HG02610 (cell line): Measurements from ENCODE around the gene ZNF468.
"Not testable (repeated sequence)": the region's sequence is repeated elsewhere in the genome, so short reads cannot be mapped to it uniquely, and the experiment has no call there.

ENCODE experiments used
- ATAC-seq: cut with Tn5 transposase; IDR thresholded peaks from one replicate; pipeline ENCODE4 v1.9.1; 2021; ENCODE audit warnings: mild to moderate bottlenecking, moderate library complexity; ENCODE audit not compliant: unreplicated experiment

The ZNF468 gene

GRCh38 chr19:52857378-52858191 is at the start of gene ZNF468:
TSS of gene ZNF468 (minus strand) at chr19:52857619. CDS start at chr19:52854272, 3,347 bp downstream.
- peak; percentile 97 for ATAC-seq

GRCh38 chr19:52904052-52904780 is 46.8 kb upstream of the ZNF468 start:
- ATAC-seq = not testable (repeated sequence)

GRCh38 chr19:52901842-52902241 is 44.4 kb upstream of the ZNF468 start:
- ATAC-seq = no peak

GRCh38 chr19:52898596-52898995 is 41.2 kb upstream of the ZNF468 start:
- ATAC-seq = not testable (repeated sequence)

- ATAC-seq = no peak
Measured at GRCh38 chr19:52898101-52898500, 40.7 kb upstream of the ZNF468 start.

GRCh38 chr19:52897138-52897935 is 39.9 kb upstream of the ZNF468 start, which contains the start of gene ZNF320:
TSS of gene ZNF320 (minus strand) at chr19:52897635. CDS start at chr19:52890255, 7,380 bp downstream.
- ATAC-seq = peak; percentile 96

GRCh38 chr19:52896431-52897137 is 39.2 kb upstream of the ZNF468 start:
- no peak for ATAC-seq

GRCh38 chr19:52891336-52891735 is 33.9 kb upstream of the ZNF468 start:
- ATAC-seq = no peak

- no peak for ATAC-seq
Measured at GRCh38 chr19:52889931-52890330, 32.5 kb upstream of the ZNF468 start.

- no peak for ATAC-seq
Measured at GRCh38 chr19:52889076-52889475, 31.7 kb upstream of the ZNF468 start.

- ATAC-seq = no peak
Measured at GRCh38 chr19:52880895-52881389, 23.5 kb upstream of the ZNF468 start.

GRCh38 chr19:52872996-52873395 is 15.6 kb upstream of the ZNF468 start:
- not testable (repeated sequence) for ATAC-seq

- no peak for ATAC-seq
Measured at GRCh38 chr19:52871466-52871865, 14.0 kb upstream of the ZNF468 start.

- not testable (repeated sequence) for ATAC-seq
Measured at GRCh38 chr19:52868031-52868430, 10.6 kb upstream of the ZNF468 start.

- not testable (repeated sequence) for ATAC-seq
Measured at GRCh38 chr19:52856540-52857377, 660 bp downstream of the ZNF468 start.

GRCh38 chr19:52847352-52847751 is 10.1 kb downstream of the ZNF468 start:
- ATAC-seq = not testable (repeated sequence)

GRCh38 chr19:52840825-52841465 is 16.5 kb downstream of the ZNF468 start:
- ATAC-seq = not testable (repeated sequence)

GRCh38 chr19:52834289-52834688 is 23.1 kb downstream of the ZNF468 start:
- ATAC-seq = not testable (repeated sequence)

- ATAC-seq = not testable (repeated sequence)
Measured at GRCh38 chr19:52833541-52833940, 23.9 kb downstream of the ZNF468 start.
